Neural progenitor cell (in vitro differentiated cells): Measurements from ENCODE around the gene PLEKHA7. TPM values are rescaled to one million over a fixed set of nuclear protein-coding genes. Genes with fewer than 3 reads are reported as not detected.
A peak's percentile ranks its signal among the peaks of the same experiment; 100 is the strongest.

Experiments
- DNase-seq: peaks from one replicate; pipeline ENCODE4 v3.0.0-alpha.2; 2016; ENCODE audit warnings: low spot score
- H2AFZ ChIP-seq: fragments of 200-600 bp; sonication (generic); replicated peaks from 2 replicates; pipeline ENCODE4 v1.6.1; 2016; ENCODE audit warnings: antibody characterized with exemption
- H3F3A ChIP-seq: fragments of 200-600 bp; sonication (generic); 2 replicates; pipeline ENCODE4 v1.6.1; 2016; ENCODE audit warnings: antibody characterized with exemption, low read depth
- H3K27ac ChIP-seq: fragments of 200-600 bp; sonication (generic); 2 replicates; pipeline ENCODE4 v1.5.1; 2016; ENCODE audit warnings: mild to moderate bottlenecking
- H3K27me3 ChIP-seq: fragments of 200-600 bp; sonication (generic); 2 replicates; pipeline ENCODE4 v1.6.1; 2016; ENCODE audit warnings: mild to moderate bottlenecking, moderate library complexity
- H3K36me3 ChIP-seq: fragments of 200-600 bp; sonication (generic); 2 replicates; pipeline ENCODE4 v1.5.1; 2016
- H3K4me1 ChIP-seq: fragments of 200-600 bp; sonication (generic); 2 replicates; pipeline ENCODE4 v1.6.1; 2016; ENCODE audit warnings: mixed run types
- H3K4me2 ChIP-seq: fragments of 200-600 bp; sonication (generic); 2 replicates; pipeline ENCODE4 v1.6.1; 2016
- H3K4me3 ChIP-seq: fragments of 200-600 bp; sonication (generic); 2 replicates; pipeline ENCODE4 v1.5.1; 2016
- H3K79me2 ChIP-seq: fragments of 200-600 bp; sonication (generic); 2 replicates; pipeline ENCODE4 v1.6.1; 2016; ENCODE audit warnings: low read depth
- H3K9ac ChIP-seq: fragments of 200-600 bp; sonication (generic); 2 replicates; pipeline ENCODE4 v1.6.1; 2016
- H3K9me3 ChIP-seq: fragments of 200-600 bp; sonication (generic); 2 replicates; pipeline ENCODE4 v1.5.1; 2016; ENCODE audit warnings: low read depth
- H4K20me1 ChIP-seq: fragments of 200-600 bp; sonication (generic); 2 replicates; pipeline ENCODE4 v1.6.1; 2016; ENCODE audit warnings: low read depth
- H3K27ac Mint-ChIP-seq: 3 replicates; pipeline ENCODE4 v1.8.0; 2021; ENCODE audit warnings: mixed read lengths
- H3K27me3 Mint-ChIP-seq: 2 replicates; pipeline ENCODE4 v1.8.0; 2022; ENCODE audit warnings: low read depth, mild to moderate bottlenecking, inconsistent platforms, moderate library complexity, mixed read lengths; ENCODE audit not compliant: insufficient read depth
- H3K36me3 Mint-ChIP-seq: 3 replicates; pipeline ENCODE4 v1.8.0; 2021; ENCODE audit warnings: mixed read lengths
- H3K4me1 Mint-ChIP-seq: 3 replicates; pipeline ENCODE4 v1.8.0; 2021; ENCODE audit warnings: mixed read lengths
- H3K4me3 Mint-ChIP-seq: 3 replicates; pipeline ENCODE4 v1.8.0; 2021; ENCODE audit warnings: mild to moderate bottlenecking, moderate library complexity, mixed read lengths
- H3K9me3 Mint-ChIP-seq: 3 replicates; pipeline ENCODE4 v1.8.0; 2020; ENCODE audit warnings: mixed read lengths
- EZH2 ChIP-seq: fragments of 200-600 bp; sonication (generic); IDR thresholded peaks from 2 replicates; pipeline ENCODE4 v1.6.1; 2017; ENCODE audit warnings: antibody characterized with exemption, mild to moderate bottlenecking, moderate library complexity
- EZH2phosphoT487 ChIP-seq: fragments of 200-600 bp; sonication (generic); IDR thresholded peaks from 2 replicates; pipeline ENCODE4 v1.6.1; 2017; ENCODE audit warnings: antibody characterized with exemption
- total RNA-seq: library from RNA; depleted of rRNA; stranded (reverse); fragments of >200 nt; gene quantifications from 2 replicates; pipeline ENCODE4 v1.2.3, GENCODE V29; 2015; ENCODE audit warnings: low replicate concordance
- TF ChIP-seq, protein P1 (sequence below): fragments of 200-600 bp; sonication (generic); IDR thresholded peaks from 2 replicates; pipeline ENCODE4 v1.5.1; 2017; ENCODE audit warnings: antibody characterized with exemption, mild to moderate bottlenecking

Gene PLEKHA7
- total RNA-seq, 1 donor from 2014 or later = 20.3 TPM

DNA sequence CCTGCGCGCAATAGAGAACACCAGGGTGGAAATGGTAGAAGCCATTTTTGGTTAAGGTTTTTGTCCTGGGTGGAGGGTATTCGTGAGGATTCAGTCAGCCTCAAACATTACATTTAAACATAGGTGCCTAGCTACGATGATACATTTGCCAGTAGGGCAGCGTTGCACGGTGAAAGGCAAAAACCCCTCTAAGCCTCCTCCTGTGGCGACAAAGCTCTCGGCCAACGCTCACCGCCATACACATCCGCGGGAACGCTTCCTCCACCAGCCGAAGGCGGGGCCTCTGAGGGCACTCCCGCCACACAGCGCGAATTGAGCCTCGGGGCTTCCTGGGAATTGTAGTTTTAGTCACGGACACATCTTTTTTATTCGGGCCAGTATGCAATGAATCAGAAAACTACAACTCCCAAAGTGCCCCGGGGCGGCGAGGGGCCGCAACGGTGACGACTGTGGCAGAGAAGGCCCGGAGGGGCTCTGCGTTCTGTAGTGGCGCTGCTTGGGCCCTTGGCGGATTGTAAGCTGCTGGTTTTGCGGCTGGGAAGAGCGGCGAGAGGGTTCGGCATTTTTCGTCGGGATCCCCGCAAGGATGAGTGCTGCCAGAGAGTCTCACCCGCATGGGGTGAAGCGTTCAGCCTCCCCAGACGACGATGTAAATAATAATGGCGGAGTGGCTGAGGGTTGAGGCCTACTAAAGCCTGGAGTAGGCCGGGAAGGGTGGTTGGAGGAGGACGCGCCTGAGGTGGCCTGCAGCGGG, 275.8 kb downstream of the PLEKHA7 start, which contains the start of gene C11orf58:
Gene C11orf58, plus strand, starts transcription at position 455 of the 754 bp plus-strand sequence. Its CDS starts 132 bp downstream, at position 587.
- H3K9ac ChIP-seq = peak within 1 kb of the TSS; percentile 99
- DNase-seq = peak; percentile 98
- peak within 1 kb of the TSS; percentile 85 for H3K27ac ChIP-seq
- H3K36me3 ChIP-seq = no peaks in the 10 kb centered on the region
- peaks cover 59% of the 10 kb centered on the region for H3K79me2 ChIP-seq
- H2AFZ ChIP-seq = peak within 1 kb of the TSS; percentile 88
- H3K27me3 ChIP-seq = no peaks in the 10 kb centered on the region
- H3K4me3 ChIP-seq = peak within 1 kb of the TSS; percentile 85
- Mint-ChIP-seq H3K27ac (peak within 1 kb of the TSS; percentile 80), H3K27me3 (peaks cover 2% of the 10 kb centered on the region), H3K4me1 (peaks cover 8% of the 10 kb centered on the region), H3K9me3 (peaks cover 11% of the 10 kb centered on the region), H3K36me3 (peaks cover 18% of the 10 kb centered on the region), H3K4me3 (no peak within 1 kb of the TSS)
- H3K4me1 ChIP-seq = peaks cover 4% of the 10 kb centered on the region
- H4K20me1 ChIP-seq = peaks cover 38% of the 10 kb centered on the region
- H3K4me2 ChIP-seq = peak within 1 kb of the TSS; percentile 98
- H3K9me3 ChIP-seq = no peaks in the 10 kb centered on the region
- TF ChIP-seq EZH2 = no peak
- TF ChIP-seq EZH2phosphoT487 = no peak
- TF ChIP-seq, protein P1, sequence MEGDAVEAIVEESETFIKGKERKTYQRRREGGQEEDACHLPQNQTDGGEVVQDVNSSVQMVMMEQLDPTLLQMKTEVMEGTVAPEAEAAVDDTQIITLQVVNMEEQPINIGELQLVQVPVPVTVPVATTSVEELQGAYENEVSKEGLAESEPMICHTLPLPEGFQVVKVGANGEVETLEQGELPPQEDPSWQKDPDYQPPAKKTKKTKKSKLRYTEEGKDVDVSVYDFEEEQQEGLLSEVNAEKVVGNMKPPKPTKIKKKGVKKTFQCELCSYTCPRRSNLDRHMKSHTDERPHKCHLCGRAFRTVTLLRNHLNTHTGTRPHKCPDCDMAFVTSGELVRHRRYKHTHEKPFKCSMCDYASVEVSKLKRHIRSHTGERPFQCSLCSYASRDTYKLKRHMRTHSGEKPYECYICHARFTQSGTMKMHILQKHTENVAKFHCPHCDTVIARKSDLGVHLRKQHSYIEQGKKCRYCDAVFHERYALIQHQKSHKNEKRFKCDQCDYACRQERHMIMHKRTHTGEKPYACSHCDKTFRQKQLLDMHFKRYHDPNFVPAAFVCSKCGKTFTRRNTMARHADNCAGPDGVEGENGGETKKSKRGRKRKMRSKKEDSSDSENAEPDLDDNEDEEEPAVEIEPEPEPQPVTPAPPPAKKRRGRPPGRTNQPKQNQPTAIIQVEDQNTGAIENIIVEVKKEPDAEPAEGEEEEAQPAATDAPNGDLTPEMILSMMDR = no peak
- no peaks in the 10 kb centered on the region for H3F3A ChIP-seq

DNA sequence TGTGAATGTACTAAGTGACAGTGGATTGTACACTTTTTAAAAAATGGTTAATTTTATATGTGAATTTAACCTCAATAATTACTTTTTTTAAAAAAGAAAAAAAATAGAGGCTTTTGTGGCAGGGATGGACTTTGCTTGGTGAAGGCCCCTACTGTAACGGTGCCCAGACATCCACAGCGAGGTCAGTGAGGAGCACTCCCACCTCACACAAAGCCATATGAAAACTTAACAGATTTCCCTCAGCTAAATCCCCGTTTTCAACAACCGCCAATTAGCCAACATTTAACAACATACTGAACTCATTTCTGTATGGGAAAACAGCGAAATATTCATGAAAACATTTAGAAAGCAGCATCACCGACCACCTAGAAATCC, 276.4 kb downstream of the PLEKHA7 start:
- no peak overlapping the region for H3K4me3 Mint-ChIP-seq
- TF ChIP-seq EZH2 (no peak), EZH2phosphoT487 (no peak)
- TF ChIP-seq, protein P1 = no peak
- H3F3A ChIP-seq = no peaks in the 10 kb centered on the region

More for the DNA sequence above, 276.4 kb downstream of the PLEKHA7 start:
- peak overlapping the region; percentile 93 for H3K9ac ChIP-seq
- H3K4me1 Mint-ChIP-seq = peaks cover 5% of the 10 kb centered on the region
- no peaks in the 10 kb centered on the region for H3K9me3 ChIP-seq
- peaks cover under 1% of the 10 kb centered on the region for H3K27me3 Mint-ChIP-seq
- peaks cover 4% of the 10 kb centered on the region for H3K4me1 ChIP-seq
- H3K27me3 ChIP-seq = no peaks in the 10 kb centered on the region
- H2AFZ ChIP-seq = peak overlapping the region; percentile 88
- peaks cover 54% of the 10 kb centered on the region for H3K79me2 ChIP-seq
- peaks cover 10% of the 10 kb centered on the region for H3K9me3 Mint-ChIP-seq
- H3K36me3 Mint-ChIP-seq = peaks cover 15% of the 10 kb centered on the region
- peak overlapping the region; percentile 85 for H3K4me3 ChIP-seq
- no peaks in the 10 kb centered on the region for H3K36me3 ChIP-seq
- peak overlapping the region; percentile 95 for H3K4me2 ChIP-seq
- H3K27ac Mint-ChIP-seq = peak overlapping the region; percentile 80
- peak; percentile 24 for DNase-seq
- H4K20me1 ChIP-seq = peaks cover 32% of the 10 kb centered on the region
- peak overlapping the region; percentile 30 for H3K27ac ChIP-seq

Other genes with a start within 250 kb of the PLEKHA7 start
- 1,334 and 1,918 TPM in 2 replicates for gene RPS13, start 63.3 kb upstream of the PLEKHA7 start, total RNA-seq
- gene PIK3C2A, start 193.6 kb upstream of the PLEKHA7 start, total RNA-seq = 68.2 and 104 TPM in 2 replicates